Epithelial cell of esophagus (primary cell): Measurements from ENCODE around the gene BCL2L13.

ENCODE experiments used
- DNase-seq: peaks from one replicate; pipeline ENCODE4 v3.0.0; 2010; ENCODE audit warnings: low read depth
- H3K4me3 ChIP-seq: 2 replicates; pipeline ENCODE4 v1.5.1; 2011; ENCODE audit warnings: mild to moderate bottlenecking, low read length, control low read depth
- TF ChIP-seq, protein P1 (sequence below): IDR thresholded peaks from 2 replicates; pipeline ENCODE4 v1.5.1; 2011; ENCODE audit warnings: low read depth, mild to moderate bottlenecking, low read length, control low read depth, inconsistent platforms; ENCODE audit not compliant: insufficient read depth; ENCODE audit errors: missing control alignments

The BCL2L13 gene

GRCh38 chr22:17672417-17672991 lies 33.9 kb downstream of the BCL2L13 start:
- TF ChIP-seq, protein P1, sequence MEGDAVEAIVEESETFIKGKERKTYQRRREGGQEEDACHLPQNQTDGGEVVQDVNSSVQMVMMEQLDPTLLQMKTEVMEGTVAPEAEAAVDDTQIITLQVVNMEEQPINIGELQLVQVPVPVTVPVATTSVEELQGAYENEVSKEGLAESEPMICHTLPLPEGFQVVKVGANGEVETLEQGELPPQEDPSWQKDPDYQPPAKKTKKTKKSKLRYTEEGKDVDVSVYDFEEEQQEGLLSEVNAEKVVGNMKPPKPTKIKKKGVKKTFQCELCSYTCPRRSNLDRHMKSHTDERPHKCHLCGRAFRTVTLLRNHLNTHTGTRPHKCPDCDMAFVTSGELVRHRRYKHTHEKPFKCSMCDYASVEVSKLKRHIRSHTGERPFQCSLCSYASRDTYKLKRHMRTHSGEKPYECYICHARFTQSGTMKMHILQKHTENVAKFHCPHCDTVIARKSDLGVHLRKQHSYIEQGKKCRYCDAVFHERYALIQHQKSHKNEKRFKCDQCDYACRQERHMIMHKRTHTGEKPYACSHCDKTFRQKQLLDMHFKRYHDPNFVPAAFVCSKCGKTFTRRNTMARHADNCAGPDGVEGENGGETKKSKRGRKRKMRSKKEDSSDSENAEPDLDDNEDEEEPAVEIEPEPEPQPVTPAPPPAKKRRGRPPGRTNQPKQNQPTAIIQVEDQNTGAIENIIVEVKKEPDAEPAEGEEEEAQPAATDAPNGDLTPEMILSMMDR = no peak
- no peak for DNase-seq
- H3K4me3 ChIP-seq = no peak overlapping the region

- DNase-seq = no peak
- H3K4me3 ChIP-seq = no peak overlapping the region
- TF ChIP-seq, protein P1 = no peak
Measured at GRCh38 chr22:17674152-17674551, 35.6 kb downstream of the BCL2L13 start.

DNA sequence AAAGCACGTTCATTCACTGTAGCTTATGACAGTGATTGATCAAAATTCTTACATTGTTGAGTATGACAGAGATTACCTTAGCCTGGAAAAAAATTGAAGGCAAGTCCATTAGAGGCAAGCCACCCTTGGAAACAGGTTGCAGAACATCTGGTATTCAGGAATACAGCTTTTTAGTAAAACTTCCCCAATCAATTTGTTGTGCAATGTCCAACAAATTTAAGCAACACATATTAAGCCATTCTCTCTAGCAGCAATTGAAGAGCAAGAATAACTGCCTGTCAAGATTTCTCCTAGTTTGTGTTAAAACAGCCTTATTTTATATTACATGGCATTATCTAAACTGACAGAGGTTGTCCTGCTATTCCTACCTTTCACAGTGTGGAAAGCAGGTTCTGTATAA lies 37.0 kb downstream of the BCL2L13 start:
- H3K4me3 ChIP-seq = no peak overlapping the region
- TF ChIP-seq, protein P1 = no peak

DNA sequence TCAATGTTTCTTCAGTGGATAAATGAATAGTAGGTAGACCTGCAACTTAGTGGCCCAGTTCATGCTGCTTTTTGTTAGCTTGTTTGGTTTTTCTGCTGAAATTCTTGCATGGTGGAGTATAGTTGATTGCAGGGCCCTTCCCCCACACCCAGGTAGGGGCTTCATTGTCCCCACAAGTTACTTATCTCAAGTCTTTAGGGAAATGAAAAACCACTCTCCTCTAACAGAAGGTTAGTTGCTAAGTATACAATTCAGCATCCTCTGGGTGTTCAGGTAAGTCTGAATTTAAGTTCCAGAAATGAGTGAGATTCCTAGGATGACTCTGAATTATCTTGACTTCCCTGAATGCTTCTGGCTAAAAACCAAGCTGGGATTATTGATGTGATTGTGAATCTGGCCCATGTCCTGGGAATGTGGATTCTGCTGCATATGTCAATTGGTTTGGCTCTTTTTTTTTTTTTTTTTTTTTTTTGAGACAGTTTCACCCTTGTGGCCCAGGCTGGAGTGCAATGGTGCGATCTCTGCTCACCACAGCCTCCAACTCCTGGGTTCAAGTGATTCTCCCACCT lies 40.3 kb downstream of the BCL2L13 start:
- TF ChIP-seq, protein P1 = no peak
- DNase-seq = no peak
- no peak overlapping the region for H3K4me3 ChIP-seq

More for the DNA sequence above, 37.0 kb downstream of the BCL2L13 start:
- no peak for DNase-seq

DNA sequence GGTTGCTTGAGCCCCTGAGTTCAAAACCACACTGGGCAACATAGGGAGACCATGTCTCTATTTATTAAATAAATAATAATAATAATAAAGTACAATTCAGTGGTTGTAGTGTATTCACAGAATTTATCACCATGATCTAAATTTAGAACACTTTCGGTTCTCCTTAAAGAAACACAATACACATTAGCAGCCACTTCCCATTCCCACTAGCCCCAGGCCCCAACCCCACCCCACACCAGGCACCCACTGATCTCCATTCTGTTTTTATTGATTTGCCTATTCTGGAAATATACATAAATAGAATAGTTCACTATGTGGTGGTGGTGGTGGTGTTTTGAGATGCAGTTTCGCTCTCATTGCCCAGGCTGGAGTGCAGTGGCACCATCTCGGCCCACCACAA lies 45.7 kb downstream of the BCL2L13 start:
- H3K4me3 ChIP-seq = no peak overlapping the region
- TF ChIP-seq, protein P1 = no peak
- DNase-seq = no peak

DNA sequence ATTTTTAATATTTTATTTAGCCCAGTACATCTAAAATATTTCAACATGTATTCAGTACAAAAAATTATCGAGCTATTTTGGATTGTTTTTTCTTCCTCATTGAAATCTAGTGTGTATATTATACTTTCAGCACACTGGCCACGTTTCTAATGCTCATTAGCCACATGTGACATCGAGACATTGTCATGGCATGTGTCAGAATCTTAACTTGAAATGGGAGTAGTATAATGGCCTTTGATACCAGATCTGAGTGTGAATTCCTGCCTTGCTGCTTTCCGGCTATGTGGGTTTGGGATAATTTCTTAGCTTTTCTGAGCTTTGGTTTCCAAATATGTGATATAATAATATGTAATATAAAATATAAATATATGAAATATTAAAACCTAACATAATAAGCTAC lies 54.3 kb downstream of the BCL2L13 start:
- no peak for DNase-seq
- H3K4me3 ChIP-seq = no peak overlapping the region
- TF ChIP-seq, protein P1 = no peak

- TF ChIP-seq, protein P1 = no peak
- DNase-seq = no peak
- H3K4me3 ChIP-seq = no peak overlapping the region
Measured at GRCh38 chr22:17694193-17694592, 55.6 kb downstream of the BCL2L13 start.
